ENCODE measurements around the gene PLXNB2. TPM values are rescaled to one million over a fixed set of nuclear protein-coding genes. Genes with fewer than 3 reads are reported as not detected.

PLXNB2 gene
- polyA plus RNA-seq, 1 of the 3 experiments (the other 2 are of a cell fraction): 108 TPM

- TF ChIP-seq SMC3 (IDR thresholded peaks at IDR 0.05; ENCODE audit: low read depth, low read length): no peak
- TF ChIP-seq JUND (IDR thresholded peaks at IDR 0.05): no peak
- TF ChIP-seq RCOR1 (IDR thresholded peaks at IDR 0.05; ENCODE audit: low read length): no peak
- no peak for TF ChIP-seq FOXM1 (IDR thresholded peaks at IDR 0.05; ENCODE audit: low read depth)
- no peak for TF ChIP-seq GABPA (IDR thresholded peaks at IDR 0.05; ENCODE audit: low read depth)
- no peak for TF ChIP-seq SIN3A (IDR thresholded peaks at IDR 0.05; ENCODE audit: borderline replicate concordance, low read depth, low read length)
- TF ChIP-seq USF2 (IDR thresholded peaks at IDR 0.05; ENCODE audit: borderline replicate concordance, low read depth, low read length): no peak
- TF ChIP-seq TCF12 (IDR thresholded peaks at IDR 0.05): no peak
- no peak for TF ChIP-seq ZBTB33 (IDR thresholded peaks at IDR 0.05; ENCODE audit: borderline replicate concordance, low read depth)
- no peak for TF ChIP-seq GATA2 (CRISPR knock-in tag; IDR thresholded peaks at IDR 0.05)
- no peak for TF ChIP-seq FOXJ3 (CRISPR knock-in tag; IDR thresholded peaks at IDR 0.05)
- TF ChIP-seq EZH2phosphoT487 (IDR thresholded peaks at IDR 0.05; ENCODE audit: borderline replicate concordance, low read depth): no peak
- no peak for TF ChIP-seq CTCF (IDR thresholded peaks at IDR 0.05)
- TF ChIP-seq FOSL2 (IDR thresholded peaks at IDR 0.05; ENCODE audit: borderline replicate concordance, low read depth): no peak
- TF ChIP-seq PBX3 (IDR thresholded peaks at IDR 0.05): no peak
- no peak for TF ChIP-seq CHD2 (IDR thresholded peaks at IDR 0.05; ENCODE audit: low read length, partially characterized antibody)
- TF ChIP-seq NRF1 (IDR thresholded peaks at IDR 0.05; ENCODE audit: low read depth, low read length): no peak
- no peak for TF ChIP-seq REST (IDR thresholded peaks at IDR 0.05; ENCODE audit: low read depth, low read length)
- TF ChIP-seq MXI1 (IDR thresholded peaks at IDR 0.05; ENCODE audit: low read depth, low read length): no peak
- TF ChIP-seq POLR2AphosphoS5 (IDR thresholded peaks at IDR 0.05; ENCODE audit: low read depth, low read length): no peak
- Histone ChIP-seq H3K4me1 (ENCODE audit: control insufficient read depth in 1 of 2, insufficient read depth in 2 of 2, low read depth in 1 of 2, low read length in 1 of 2) (no peaks in the 10 kb centered on the region), H2AFZ (ENCODE audit: low read depth) (no peak overlapping the region), H4K20me1 (ENCODE audit: insufficient read depth) (no peaks in the 10 kb centered on the region), H3K9ac (no peak overlapping the region), H3K36me3 (replicated peaks in 1 of 2; ENCODE audit: control insufficient read depth in 1 of 2, insufficient read depth in 2 of 2, low read length in 1 of 2) (peaks cover 0 to 24% of the 10 kb centered on the region in 2 experiments), H3K79me2 (ENCODE audit: insufficient read depth) (peaks cover 11% of the 10 kb centered on the region; the same call in 1 of the 2 replicates), H3K27ac (ENCODE audit: low read depth in 2 of 2, low read length in 1 of 2) (no peak overlapping the region), H3K9me3 (no peaks in the 10 kb centered on the region), H3F3A (replicated peaks; ENCODE audit: insufficient read depth) (no peaks in the 10 kb centered on the region), H3K4me3 (ENCODE audit: low read depth in 2 of 2, low read length in 1 of 2) (no peak overlapping the region), H3K4me2 (no peak overlapping the region), H3K9me2 (no peaks in the 10 kb centered on the region), H3K27me3 (ENCODE audit: insufficient read depth) (no peaks in the 10 kb centered on the region)
- ChIA-PET CTCF (interaction anchor here (1.0 to 2.1 kb wide), 4 partner anchors 9 to 172 kb away, joined by 3 to 13 read pairs (median 4); no protein-coding TSS in a partner anchor), POLR2A (no interaction called here)
- WGBS (ENCODE audit: low lambda C conversion rate): 97% methylated on average over 9 of the region's 9 CpGs
- DNase-seq: no peak
Measured at GRCh38 chr22:50228366-50228765, 79.1 kb downstream of the PLXNB2 start.

Measured in SK-N-SH (cell line).